Astrocyte (in vitro differentiated cells and primary cell): ENCODE results near the gene LMNB1. TPM values are rescaled to one million over a fixed set of nuclear protein-coding genes. Genes with fewer than 3 reads are reported as not detected.

Source experiments
- DNase-seq: peaks from one replicate; pipeline ENCODE4 v3.0.0-alpha.2; 2010; ENCODE audit warnings: low read depth
- FAIRE-seq: peaks from 2 replicates; lab custom pipeline; 2011; peaks lifted over from hg19 to GRCh38; lab: Jason Lieb, UNC
- H2AFZ ChIP-seq: 2 replicates; pipeline ENCODE4 v1.6.0; 2012; ENCODE audit warnings: low read depth, low read length, inconsistent platforms
- H3K27ac ChIP-seq: 2 replicates; pipeline ENCODE4 v1.5.1; 2011; ENCODE audit warnings: low read depth, low read length, inconsistent platforms
- H3K27me3 ChIP-seq: 2 replicates; pipeline ENCODE4 v1.6.0; 2011; ENCODE audit warnings: low read length, inconsistent platforms; ENCODE audit not compliant: insufficient read depth
- H3K36me3 ChIP-seq: 2 replicates; pipeline ENCODE4 v1.5.1; 2011; ENCODE audit warnings: low read length, inconsistent platforms; ENCODE audit not compliant: insufficient read depth
- H3K4me1 ChIP-seq: 2 replicates; pipeline ENCODE4 v1.5.1; 2011; ENCODE audit warnings: low read length, inconsistent platforms; ENCODE audit not compliant: insufficient read depth
- H3K4me2 ChIP-seq: 2 replicates; pipeline ENCODE4 v1.6.0; 2012; ENCODE audit warnings: low read length, inconsistent platforms
- H3K4me3 ChIP-seq: 2 replicates; pipeline ENCODE4 v1.5.1; 2011; ENCODE audit warnings: low read depth, mild to moderate bottlenecking, low read length, inconsistent platforms; ENCODE audit not compliant: insufficient read depth
- H3K79me2 ChIP-seq: 2 replicates; pipeline ENCODE4 v1.6.0; 2012; ENCODE audit warnings: mild to moderate bottlenecking, low read length, inconsistent platforms; ENCODE audit not compliant: insufficient read depth
- H3K9ac ChIP-seq: 2 replicates; pipeline ENCODE4 v1.6.0; 2012; ENCODE audit warnings: mild to moderate bottlenecking, low read length, inconsistent platforms
- H3K9me3 ChIP-seq: 2 replicates; pipeline ENCODE4 v1.5.1; 2012; ENCODE audit warnings: low read depth, mild to moderate bottlenecking, low read length, inconsistent platforms; ENCODE audit not compliant: insufficient read depth
- H4K20me1 ChIP-seq: 2 replicates; pipeline ENCODE4 v1.6.0; 2012; ENCODE audit warnings: low read length, inconsistent platforms; ENCODE audit not compliant: insufficient read depth
- H3K27ac Mint-ChIP-seq: one replicate; pipeline ENCODE4 v1.8.0; 2021; ENCODE audit warnings: mild to moderate bottlenecking, mixed read lengths; ENCODE audit not compliant: unreplicated experiment
- H3K27me3 Mint-ChIP-seq: one replicate; pipeline ENCODE4 v1.8.0; 2021; ENCODE audit warnings: low read depth, mixed read lengths; ENCODE audit not compliant: unreplicated experiment
- H3K36me3 Mint-ChIP-seq: one replicate; pipeline ENCODE4 v1.8.0; 2021; ENCODE audit warnings: low read depth, mixed read lengths; ENCODE audit not compliant: unreplicated experiment
- H3K4me1 Mint-ChIP-seq: one replicate; pipeline ENCODE4 v1.8.0; 2021; ENCODE audit warnings: low read depth, mixed read lengths; ENCODE audit not compliant: unreplicated experiment
- H3K4me3 Mint-ChIP-seq: one replicate; pipeline ENCODE4 v1.8.0; 2021; ENCODE audit warnings: mild to moderate bottlenecking, moderate library complexity, mixed read lengths; ENCODE audit not compliant: unreplicated experiment
- H3K9me3 Mint-ChIP-seq: one replicate; pipeline ENCODE4 v1.8.0; 2021; ENCODE audit warnings: mild to moderate bottlenecking, mixed read lengths; ENCODE audit not compliant: unreplicated experiment
- CTCF ChIP-seq: IDR thresholded peaks from 2 replicates; pipeline ENCODE4 v1.5.1; 2011; ENCODE audit warnings: low read depth, mild to moderate bottlenecking, inconsistent platforms, low read length, moderate library complexity; ENCODE audit not compliant: insufficient read depth
- EZH2 ChIP-seq: IDR thresholded peaks from 2 replicates; pipeline ENCODE4 v1.6.1; 2012; ENCODE audit warnings: mild to moderate bottlenecking, low read length, inconsistent platforms; ENCODE audit not compliant: insufficient read depth
- total RNA-seq: library from RNA; stranded (reverse); gene quantifications from 2 replicates; pipeline ENCODE4 v1.2.1, GENCODE V29; 2021

LMNB1 gene
- total RNA-seq, 1 donor from 2014 or later = 12.7 TPM

GRCh38 chr5:126799780-126800179, 22.8 kb downstream of the LMNB1 start:
- Histone ChIP-seq H3K36me3 (no peaks in the 10 kb centered on the region), H3K4me2 (no peak overlapping the region), H3K9me3 (no peaks in the 10 kb centered on the region), H3K4me1 (peaks cover 3% of the 10 kb centered on the region), H3K27ac (no peak overlapping the region), H3K27me3 (no peaks in the 10 kb centered on the region), H3K9ac (no peak overlapping the region), H4K20me1 (peaks cover 19% of the 10 kb centered on the region), H3K4me3 (no peak overlapping the region), H3K79me2 (peaks cover 96% of the 10 kb centered on the region), H2AFZ (no peak overlapping the region)
- no peak overlapping the region for H3K27ac Mint-ChIP-seq
- no peak for DNase-seq
- H3K36me3 Mint-ChIP-seq = no peaks in the 10 kb centered on the region
- H3K4me1 Mint-ChIP-seq = no peaks in the 10 kb centered on the region
- TF ChIP-seq EZH2 = no peak
- TF ChIP-seq CTCF = no peak
- H3K4me3 Mint-ChIP-seq = no peak overlapping the region
- no peaks in the 10 kb centered on the region for H3K27me3 Mint-ChIP-seq
- no peak for FAIRE-seq
- no peaks in the 10 kb centered on the region for H3K9me3 Mint-ChIP-seq

GRCh38 chr5:126801174-126801991, 24.4 kb downstream of the LMNB1 start:
- no peak overlapping the region for H3K27ac ChIP-seq
- no peak overlapping the region for H3K4me3 Mint-ChIP-seq
- no peak for FAIRE-seq

More at GRCh38 chr5:126801174-126801991, 24.4 kb downstream of the LMNB1 start:
- Mint-ChIP-seq H3K27me3 (no peaks in the 10 kb centered on the region), H3K27ac (no peak overlapping the region), H3K36me3 (no peaks in the 10 kb centered on the region), H3K4me1 (no peaks in the 10 kb centered on the region), H3K9me3 (no peaks in the 10 kb centered on the region)
- H3K4me1 ChIP-seq = peaks cover 6% of the 10 kb centered on the region
- H3K4me2 ChIP-seq = no peak overlapping the region
- peaks cover 83% of the 10 kb centered on the region for H3K79me2 ChIP-seq
- H3K4me3 ChIP-seq = no peak overlapping the region
- H4K20me1 ChIP-seq = peaks cover 9% of the 10 kb centered on the region
- no peak for TF ChIP-seq EZH2
- TF ChIP-seq CTCF = no peak
- no peak for DNase-seq
- no peak overlapping the region for H2AFZ ChIP-seq
- no peaks in the 10 kb centered on the region for H3K27me3 ChIP-seq
- H3K9me3 ChIP-seq = no peaks in the 10 kb centered on the region
- H3K36me3 ChIP-seq = no peaks in the 10 kb centered on the region
- no peak overlapping the region for H3K9ac ChIP-seq
